HAP-1 (cell line): ENCODE data around the gene QSOX2.

Source experiments
- DNase-seq, 2 experiments: peaks; one replicate each; pipeline ENCODE4 v3.0.0-alpha.2; 2016 to 2020; ENCODE audit warnings: low spot score in 2 of 2
- H3K27me3 ChIP-seq: fragments of 250-450 bp; sonication (Bioruptor Pico); 2 replicates; pipeline ENCODE4 v1.5.1; 2020; ENCODE audit warnings: low read depth, mild to moderate bottlenecking, moderate library complexity
- H3K36me3 ChIP-seq: fragments of 250-450 bp; sonication (Bioruptor Pico); replicated peaks from 2 replicates; pipeline ENCODE4 v1.5.1; 2020; ENCODE audit warnings: mild to moderate bottlenecking
- H3K4me1 ChIP-seq: fragments of 250-450 bp; sonication (Bioruptor Pico); 2 replicates; pipeline ENCODE4 v1.5.1; 2020; ENCODE audit warnings: mild to moderate bottlenecking
- H3K4me3 ChIP-seq: fragments of 250-450 bp; sonication (Bioruptor Pico); 2 replicates; pipeline ENCODE4 v1.5.1; 2020; ENCODE audit warnings: mild to moderate bottlenecking, moderate library complexity
- H3K9me3 ChIP-seq: fragments of 250-450 bp; sonication (Bioruptor Pico); 2 replicates; pipeline ENCODE4 v1.5.1; 2020; ENCODE audit warnings: mild to moderate bottlenecking, moderate library complexity
- in situ Hi-C: fragments of 300-500 bp; cut with MboI; formaldehyde crosslinking; loops from 3 replicates; pipeline ENCODE4 v1.14.3; 2020; ENCODE audit warnings: low sequenced_read_pairs, inconsistent platforms, mixed read lengths

QSOX2 gene

DNA sequence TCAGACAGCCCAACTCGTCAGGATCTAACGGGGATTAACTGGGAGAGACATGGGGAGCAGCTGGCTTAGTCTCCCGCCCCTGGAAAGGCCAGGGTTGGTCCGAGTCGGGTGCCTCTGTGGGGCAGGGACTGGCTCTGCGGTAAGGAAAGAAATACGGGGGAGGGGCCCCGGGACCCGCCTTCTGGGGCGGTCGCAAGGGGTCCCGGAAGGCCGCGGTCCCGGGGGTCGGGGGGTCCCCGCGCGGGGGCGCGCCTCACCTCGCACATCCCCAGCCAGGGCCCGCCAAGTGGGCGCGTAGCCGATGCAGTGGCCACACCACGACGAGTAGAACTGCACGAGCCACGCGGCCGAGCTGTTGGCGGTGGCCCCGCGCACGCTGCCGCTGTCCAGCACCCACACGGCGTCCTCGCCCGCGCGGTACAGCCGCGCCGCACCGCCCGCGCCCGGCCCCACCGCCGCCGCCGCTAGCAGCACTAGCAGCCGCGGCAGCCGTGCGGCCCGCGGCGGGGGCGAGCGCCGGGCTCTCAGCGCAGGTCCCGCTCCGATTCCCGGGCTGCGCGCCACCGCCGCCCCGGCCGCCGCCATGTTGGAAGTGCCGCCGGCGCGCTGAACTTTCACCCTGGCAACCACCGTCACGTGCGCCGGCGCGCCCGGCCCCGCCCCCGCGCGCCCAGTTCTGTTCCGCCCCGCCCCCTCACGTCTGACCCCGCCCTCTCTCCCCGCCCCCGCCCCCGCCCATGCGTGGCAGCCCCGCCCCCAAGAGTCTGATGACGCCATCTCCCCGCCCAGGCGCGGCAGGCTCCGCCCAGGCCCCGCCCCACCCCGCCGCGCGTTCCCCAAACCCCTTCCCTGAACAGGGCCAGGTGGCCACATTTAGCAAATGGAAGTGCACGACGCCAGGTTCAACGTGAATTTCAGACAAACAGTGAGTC, at the start of gene QSOX2:
Gene QSOX2 (minus strand): TSS at position 594 of the 932 bp plus-strand sequence. CDS start 9 bp downstream, at position 585.
- peak within 1 kb of the TSS; percentile 68 for H3K4me3 ChIP-seq
- H3K36me3 ChIP-seq: peaks cover 12% of the 10 kb centered on the region; the same call in 1 of the 2 replicates

GRCh38 chr9:136295055-136295454, 49.4 kb upstream of the QSOX2 start:
- Histone ChIP-seq H3K36me3 (no peaks in the 10 kb centered on the region), H3K4me1 (no peaks in the 10 kb centered on the region), H3K9me3 (no peaks in the 10 kb centered on the region), H3K4me3 (no peak overlapping the region), H3K27me3 (no peaks in the 10 kb centered on the region)
- in situ Hi-C loops: no loop called here
- DNase-seq: no peak

More for the DNA sequence above, at the start of gene QSOX2:
- DNase-seq: peak; percentile 61 to 86
- in situ Hi-C loops: no loop called here
- H3K4me1 ChIP-seq: peaks cover 21% of the 10 kb centered on the region
- H3K9me3 ChIP-seq: no peaks in the 10 kb centered on the region; the same call in 1 of the 2 replicates
- H3K27me3 ChIP-seq: no peaks in the 10 kb centered on the region

GRCh38 chr9:136294437-136294836, 48.8 kb upstream of the QSOX2 start:
- H3K4me1 ChIP-seq: no peaks in the 10 kb centered on the region
- in situ Hi-C loops: no loop called here
- H3K4me3 ChIP-seq: no peak overlapping the region

DNA sequence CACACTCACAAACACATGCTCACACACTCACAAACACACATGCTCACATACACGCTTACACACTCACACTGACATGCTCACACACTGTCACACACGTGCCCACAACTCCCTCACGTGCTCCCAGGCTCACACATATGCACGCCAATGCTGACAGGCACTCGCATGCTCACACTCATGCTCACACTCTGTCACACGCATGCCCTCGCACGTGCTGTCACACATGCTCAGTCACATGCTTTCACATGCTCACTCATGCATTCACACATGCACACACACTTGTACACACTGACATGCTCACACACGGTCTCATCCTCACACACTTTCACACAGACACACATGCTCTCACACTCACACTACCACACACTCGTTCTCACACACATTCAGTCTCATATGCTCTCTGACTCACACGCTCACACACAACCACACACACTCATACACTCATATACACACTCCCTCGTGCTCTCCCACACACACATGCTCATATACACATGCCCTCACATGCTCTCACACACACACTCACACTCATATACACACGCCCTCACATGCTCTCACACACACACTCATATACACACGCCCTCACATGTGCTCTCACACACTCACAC, 48.0 kb upstream of the QSOX2 start:
- H3K9me3 ChIP-seq: no peaks in the 10 kb centered on the region
- H3K27me3 ChIP-seq: no peaks in the 10 kb centered on the region
- H3K4me1 ChIP-seq: no peaks in the 10 kb centered on the region
- in situ Hi-C loops: no loop called here
- DNase-seq: no peak
- no peaks in the 10 kb centered on the region for H3K36me3 ChIP-seq
- no peak overlapping the region for H3K4me3 ChIP-seq

More at GRCh38 chr9:136294437-136294836, 48.8 kb upstream of the QSOX2 start:
- H3K27me3 ChIP-seq: no peaks in the 10 kb centered on the region
- no peaks in the 10 kb centered on the region for H3K36me3 ChIP-seq
- H3K9me3 ChIP-seq: no peaks in the 10 kb centered on the region
- no peak for DNase-seq

DNA sequence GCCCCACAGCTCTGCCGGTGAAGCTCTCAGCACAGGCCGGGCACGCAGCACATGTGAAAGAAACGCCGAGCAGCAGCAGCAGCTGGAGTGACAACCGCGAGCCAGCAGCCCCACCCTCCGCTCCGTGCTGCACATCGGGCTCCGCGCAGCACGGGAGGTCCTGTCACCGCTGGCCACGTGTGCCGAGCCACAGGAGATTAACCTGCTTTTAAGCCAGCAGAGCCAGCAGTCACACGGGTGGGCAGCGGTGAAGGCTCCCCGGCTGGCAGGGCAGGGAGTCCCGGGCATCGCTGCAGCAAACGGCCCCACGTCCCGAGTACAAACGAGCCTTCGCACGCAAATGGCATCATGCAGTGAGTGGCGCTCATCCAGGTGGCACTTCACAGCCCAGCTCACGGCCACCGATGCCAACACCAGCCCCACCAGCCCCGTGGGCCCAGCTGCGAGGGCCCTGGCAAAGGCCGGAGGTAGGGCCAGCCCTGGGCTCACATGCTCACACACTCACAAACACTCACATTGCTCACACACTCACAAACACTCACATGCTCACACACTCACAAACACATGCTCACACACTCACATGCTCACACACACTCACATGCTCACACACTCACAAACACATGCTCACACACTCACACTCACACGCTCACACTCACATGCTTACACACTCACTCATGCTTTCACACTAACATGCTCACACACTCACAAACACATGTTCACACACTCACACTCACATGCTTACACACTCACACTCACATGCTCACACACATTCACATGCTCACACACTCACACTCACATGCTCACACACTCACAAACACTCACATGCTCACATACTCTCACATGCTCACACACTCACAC, 47.2 kb upstream of the QSOX2 start:
- in situ Hi-C loops: no loop called here
- Histone ChIP-seq H3K27me3 (no peaks in the 10 kb centered on the region), H3K4me1 (no peaks in the 10 kb centered on the region), H3K4me3 (no peak overlapping the region), H3K36me3 (no peaks in the 10 kb centered on the region), H3K9me3 (no peaks in the 10 kb centered on the region)
- no peak for DNase-seq

GRCh38 chr9:136292026-136292538, 46.5 kb upstream of the QSOX2 start:
- Histone ChIP-seq H3K4me1 (no peaks in the 10 kb centered on the region), H3K4me3 (no peak overlapping the region), H3K27me3 (no peaks in the 10 kb centered on the region), H3K36me3 (no peaks in the 10 kb centered on the region), H3K9me3 (no peaks in the 10 kb centered on the region)
- DNase-seq: no peak
- in situ Hi-C loops: no loop called here

- Histone ChIP-seq H3K4me3 (no peak overlapping the region), H3K36me3 (no peaks in the 10 kb centered on the region), H3K9me3 (no peaks in the 10 kb centered on the region), H3K27me3 (no peaks in the 10 kb centered on the region), H3K4me1 (no peaks in the 10 kb centered on the region)
- in situ Hi-C loops: no loop called here
- no peak for DNase-seq
Measured at GRCh38 chr9:136291306-136292025, 45.9 kb upstream of the QSOX2 start.

GRCh38 chr9:136290508-136291000, 44.9 kb upstream of the QSOX2 start:
- Histone ChIP-seq H3K9me3 (no peaks in the 10 kb centered on the region), H3K4me3 (no peak overlapping the region), H3K36me3 (no peaks in the 10 kb centered on the region), H3K4me1 (no peaks in the 10 kb centered on the region), H3K27me3 (no peaks in the 10 kb centered on the region)
- in situ Hi-C loops: no loop called here
- no peak for DNase-seq

DNA sequence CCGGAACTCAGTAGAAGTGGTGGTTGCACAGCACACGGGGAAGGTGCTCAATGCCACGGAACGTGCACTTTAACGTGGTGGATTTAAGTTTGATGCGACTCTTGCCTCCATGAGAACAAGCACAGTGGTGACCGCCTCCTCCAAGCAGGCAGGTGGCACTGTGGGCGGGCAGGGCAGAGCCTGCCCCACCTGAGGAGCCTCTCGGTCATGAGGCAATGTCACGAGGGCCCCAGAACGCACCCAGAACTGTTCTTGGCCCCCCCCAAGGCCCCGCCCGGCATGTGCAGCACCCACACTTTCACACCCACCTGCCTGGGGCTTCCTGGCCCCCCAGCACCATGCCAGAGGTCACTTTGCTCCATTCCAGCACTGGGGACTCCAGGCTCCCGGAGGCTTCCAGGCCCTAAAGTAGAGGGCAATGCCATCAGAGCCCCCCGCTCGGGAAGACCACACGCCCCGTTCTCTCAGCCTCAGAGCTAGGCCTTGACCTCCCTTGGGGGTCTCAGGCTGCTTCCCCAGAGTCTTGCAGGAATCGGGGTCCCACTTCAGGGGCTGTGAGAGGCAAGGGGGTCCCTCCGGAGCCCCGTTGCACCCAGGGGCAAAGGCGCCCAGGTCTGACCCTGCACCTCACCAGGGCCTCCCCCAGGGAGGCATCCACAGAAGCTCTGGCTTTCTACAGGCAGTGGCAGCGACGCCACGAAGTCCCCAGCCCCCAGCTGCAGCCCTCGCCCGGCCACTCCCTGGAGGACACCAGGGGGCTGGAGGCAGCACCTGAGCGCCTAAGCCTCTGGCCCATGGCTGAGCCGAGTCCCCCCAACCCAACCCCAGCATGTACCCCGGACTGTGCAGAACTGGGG, 44.3 kb upstream of the QSOX2 start:
- H3K27me3 ChIP-seq: no peaks in the 10 kb centered on the region
- H3K9me3 ChIP-seq: no peaks in the 10 kb centered on the region
- no peaks in the 10 kb centered on the region for H3K36me3 ChIP-seq
- no peak for DNase-seq
- in situ Hi-C loops: loop anchor here (10.0 kb wide), 1 partner anchor 125 kb away; no protein-coding TSS in a partner anchor
- no peaks in the 10 kb centered on the region for H3K4me1 ChIP-seq
- no peak overlapping the region for H3K4me3 ChIP-seq

DNA sequence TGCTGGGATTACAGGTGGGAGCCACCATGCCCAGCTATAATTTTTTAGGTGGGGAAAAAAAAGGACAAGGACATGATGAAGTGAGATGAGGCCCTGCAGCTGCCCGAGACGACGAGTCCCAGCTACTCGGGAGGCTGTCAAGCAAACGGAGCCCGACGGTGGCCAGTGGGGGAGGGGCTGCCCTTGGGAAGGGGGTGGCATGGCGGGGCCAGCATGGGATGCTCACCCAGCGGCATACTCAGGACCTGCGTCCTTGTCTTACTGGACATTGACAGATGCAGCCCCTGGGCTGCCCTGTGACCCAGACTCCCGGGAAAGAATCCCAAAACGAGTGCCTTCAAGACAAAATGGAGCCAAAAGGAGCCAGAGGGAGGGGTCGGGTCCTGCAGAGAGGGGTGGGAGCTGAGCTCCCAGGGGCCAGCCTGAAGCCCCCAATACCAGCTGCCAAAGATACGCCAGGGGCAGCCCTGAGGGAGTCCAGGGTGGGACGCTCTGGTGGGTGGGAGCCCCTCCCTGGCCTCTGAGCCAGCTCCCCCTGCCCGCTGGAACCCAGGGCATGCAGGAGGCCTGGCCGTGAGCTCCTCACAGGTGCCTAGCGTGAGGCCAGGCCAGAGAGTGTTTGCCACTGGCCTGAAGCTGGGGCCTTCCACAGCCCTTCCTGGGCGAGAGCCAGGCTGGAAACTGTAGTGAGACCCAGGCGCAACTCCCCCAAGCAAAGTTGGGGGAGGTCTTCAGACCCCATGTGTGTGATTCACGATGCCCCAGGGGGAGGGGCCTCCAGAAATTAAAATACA, 42.5 kb upstream of the QSOX2 start:
- in situ Hi-C loops: loop anchor here (10.0 kb wide), 1 partner anchor 123 kb away; no protein-coding TSS in a partner anchor
- Histone ChIP-seq H3K9me3 (no peaks in the 10 kb centered on the region), H3K4me1 (no peaks in the 10 kb centered on the region), H3K36me3 (no peaks in the 10 kb centered on the region), H3K27me3 (no peaks in the 10 kb centered on the region), H3K4me3 (no peak overlapping the region)
- DNase-seq: no peak

- no peaks in the 10 kb centered on the region for H3K27me3 ChIP-seq
- H3K4me1 ChIP-seq: no peaks in the 10 kb centered on the region
- in situ Hi-C loops: loop anchor here (10.0 kb wide), 1 partner anchor 122 kb away; no protein-coding TSS in a partner anchor
Measured at GRCh38 chr9:136286987-136287379, 41.4 kb upstream of the QSOX2 start.

More at GRCh38 chr9:136286987-136287379, 41.4 kb upstream of the QSOX2 start:
- Histone ChIP-seq H3K4me3 (no peak overlapping the region), H3K9me3 (no peaks in the 10 kb centered on the region), H3K36me3 (no peaks in the 10 kb centered on the region)
- no peak for DNase-seq
